SK-N-SH (cell line): ENCODE measurements around the gene S100A2. TPM values are rescaled to one million over a fixed set of nuclear protein-coding genes. Genes with fewer than 3 reads are reported as not detected.

ENCODE experiments used
- CTCF ChIA-PET: fragments of 300-600, 350-600 bp; formaldehyde crosslinking; extraction: SDS; loops from one replicate; lab custom pipeline; 2021; lab: Yijun Ruan, JAX
- POLR2A ChIA-PET: fragments of 350-600 bp; sonication (Branson Sonifier 250); formaldehyde crosslinking; extraction: SDS; loops from one replicate; lab custom pipeline; 2020; ENCODE audit warnings: antibody characterized with exemption, inconsistent platforms; lab: Yijun Ruan, JAX
- DNase-seq: peaks from one replicate; pipeline ENCODE4 v3.0.0; 2012
- H2AFZ ChIP-seq: fragments of 200-600 bp; sonication (generic); 2 replicates; pipeline ENCODE4 v1.8.1; 2016; ENCODE audit warnings: antibody characterized with exemption, mild to moderate bottlenecking, low read depth
- H3F3A ChIP-seq: fragments of 200-600 bp; sonication (generic); replicated peaks from 2 replicates; pipeline ENCODE3; 2016; ENCODE audit warnings: antibody characterized with exemption, mild to moderate bottlenecking; ENCODE audit not compliant: insufficient read depth
- H3K27ac ChIP-seq, 2 experiments: fragments of 200-500 bp in 1 of 2; fragments of 200-600 bp in 1 of 2; sonication (Bioruptor generic) in 1 of 2; sonication (generic), shearing (Covaris generic) in 1 of 2; 2 replicates each; pipeline versions ENCODE4 v1.5.1 to v1.6.1; 2014 to 2016; ENCODE audit warnings: low read depth in 2 of 2, inconsistent platforms in 1 of 2, low read length in 1 of 2, mild to moderate bottlenecking in 1 of 2, mixed read lengths in 1 of 2
- H3K27me3 ChIP-seq: fragments of 200-600 bp; sonication (generic), shearing (Covaris generic); 2 replicates; pipeline ENCODE4 v1.6.1; 2016; ENCODE audit warnings: mixed run types; ENCODE audit not compliant: insufficient read depth
- H3K36me3 ChIP-seq, 2 experiments: fragments of 200-500 bp in 1 of 2; fragments of 200-600 bp in 1 of 2; sonication (Bioruptor generic) in 1 of 2; sonication (generic) in 1 of 2; replicated peaks in 1 of 2; 2 replicates each; pipeline versions ENCODE3 to v1.5.1; 2014 to 2016; ENCODE audit warnings: low read length in 1 of 2, mild to moderate bottlenecking in 1 of 2; ENCODE audit not compliant: insufficient read depth in 2 of 2, control insufficient read depth in 1 of 2
- H3K4me1 ChIP-seq, 2 experiments: fragments of 200-500 bp in 1 of 2; fragments of 200-600 bp in 1 of 2; sonication (Bioruptor generic) in 1 of 2; sonication (generic), shearing (Covaris generic) in 1 of 2; 2 replicates each; pipeline versions ENCODE4 v1.5.1 to v1.6.1; 2014 to 2016; ENCODE audit warnings: low read depth in 1 of 2, low read length in 1 of 2, mixed run types in 1 of 2; ENCODE audit not compliant: insufficient read depth in 2 of 2, control insufficient read depth in 1 of 2
- H3K4me2 ChIP-seq: fragments of 200-600 bp; sonication (generic), shearing (Covaris generic); 2 replicates; pipeline ENCODE4 v1.6.1; 2017; ENCODE audit warnings: mixed run types
- H3K4me3 ChIP-seq, 2 experiments: fragments of 200-500 bp in 1 of 2; fragments of 200-600 bp in 1 of 2; sonication (Bioruptor generic) in 1 of 2; sonication (generic), shearing (Covaris generic) in 1 of 2; 2 replicates each; pipeline versions ENCODE4 v1.5.1 to v1.8.1; 2014 to 2016; ENCODE audit warnings: low read depth in 2 of 2, inconsistent platforms in 1 of 2, low read length in 1 of 2, mild to moderate bottlenecking in 1 of 2, mixed read lengths in 1 of 2, moderate library complexity in 1 of 2
- H3K79me2 ChIP-seq: fragments of 200-600 bp; sonication (generic); 2 replicates; pipeline ENCODE4 v1.8.1; 2017; ENCODE audit warnings: mild to moderate bottlenecking; ENCODE audit not compliant: insufficient read depth
- H3K9ac ChIP-seq: fragments of 200-600 bp; sonication (generic); 2 replicates; pipeline ENCODE4 v1.6.1; 2017; ENCODE audit warnings: mixed run types
- H3K9me2 ChIP-seq: fragments of 200-600 bp; sonication (generic); 2 replicates; pipeline ENCODE4 v1.6.1; 2017; ENCODE audit warnings: mixed run types
- H3K9me3 ChIP-seq: fragments of 200-600 bp; sonication (generic); 2 replicates; pipeline ENCODE4 v1.6.1; 2017; ENCODE audit warnings: mixed run types, mild to moderate bottlenecking, moderate library complexity
- H4K20me1 ChIP-seq: fragments of 200-600 bp; sonication (generic); 2 replicates; pipeline ENCODE4 v1.6.1; 2017; ENCODE audit warnings: mild to moderate bottlenecking, mixed run types; ENCODE audit not compliant: insufficient read depth
- CHD2 ChIP-seq: fragments of 150-350 bp; IDR thresholded peaks from 2 replicates; pipeline ENCODE4 v1.6.1; 2018; ENCODE audit warnings: low read length; ENCODE audit not compliant: partially characterized antibody
- ELF1 ChIP-seq: IDR thresholded peaks from 2 replicates; pipeline ENCODE4 v1.4.0; 2012
- EP300 ChIP-seq, 2 experiments: IDR thresholded peaks; 2 replicates each; pipeline versions ENCODE4 v1.4.0 to v1.6.1; 2012; ENCODE audit warnings: borderline replicate concordance in 1 of 2, low read depth in 1 of 2, low read length in 1 of 2
- EZH2phosphoT487 ChIP-seq: fragments of 200-600 bp; sonication (generic); IDR thresholded peaks from 2 replicates; pipeline ENCODE4 v1.6.1; 2017; ENCODE audit warnings: low read depth, mixed run types, mild to moderate bottlenecking, antibody characterized with exemption, moderate library complexity, borderline replicate concordance
- FOSL2 ChIP-seq: IDR thresholded peaks from 2 replicates; pipeline ENCODE4 v1.4.0; 2012; ENCODE audit warnings: low read depth, mild to moderate bottlenecking, moderate library complexity, borderline replicate concordance
- FOXJ3 ChIP-seq: sonication (generic); formaldehyde crosslinking; IDR thresholded peaks from 2 replicates; pipeline ENCODE4 v1.5.1; 2020; ENCODE audit warnings: mild to moderate bottlenecking, missing genetic modification reagents
- FOXM1 ChIP-seq: IDR thresholded peaks from 2 replicates; pipeline ENCODE4 v1.4.0; 2012; ENCODE audit warnings: low read depth, mild to moderate bottlenecking
- GABPA ChIP-seq: IDR thresholded peaks from 2 replicates; pipeline ENCODE4 v1.4.0; 2012; ENCODE audit warnings: low read depth, mild to moderate bottlenecking
- JUND ChIP-seq: IDR thresholded peaks from 2 replicates; pipeline ENCODE4 v1.4.0; 2012
- MAX ChIP-seq: IDR thresholded peaks from 2 replicates; pipeline ENCODE4 v1.4.0; 2012; ENCODE audit warnings: low read depth
- MEF2A ChIP-seq: IDR thresholded peaks from 2 replicates; pipeline ENCODE4 v1.4.0; 2012; ENCODE audit warnings: low read depth, borderline replicate concordance
- NFIC ChIP-seq: IDR thresholded peaks from 2 replicates; pipeline ENCODE4 v1.4.0; 2012; ENCODE audit warnings: borderline replicate concordance
- NRF1 ChIP-seq: IDR thresholded peaks from 2 replicates; pipeline ENCODE4 v1.6.1; 2012; ENCODE audit warnings: low read depth, mild to moderate bottlenecking, low read length
- RCOR1 ChIP-seq: fragments of 150-350 bp; IDR thresholded peaks from 2 replicates; pipeline ENCODE4 v1.6.1; 2017; ENCODE audit warnings: antibody characterized with exemption, low read length
- RFX5 ChIP-seq: IDR thresholded peaks from 2 replicates; pipeline ENCODE4 v1.6.1; 2012; ENCODE audit warnings: mild to moderate bottlenecking, improper control_type of control experiment, low read length
- SIN3A ChIP-seq: IDR thresholded peaks from 2 replicates; pipeline ENCODE4 v1.6.1; 2012; ENCODE audit warnings: low read depth, mild to moderate bottlenecking, low read length, moderate library complexity, borderline replicate concordance
- TEAD4 ChIP-seq: IDR thresholded peaks from 2 replicates; pipeline ENCODE4 v1.4.0; 2012; ENCODE audit warnings: mild to moderate bottlenecking, borderline replicate concordance; ENCODE audit not compliant: insufficient read depth
- WGBS: methylation state at CpG from one replicate; pipeline ENCODE4 v1.1.6; 2017; ENCODE audit warnings: low lambda C conversion rate; 5-methylcytosine and 5-hydroxymethylcytosine counted together
- polyA plus RNA-seq, 3 experiments: library from polyadenylated mRNA; depleted of rRNA; stranded (reverse); fragments of >200 nt; gene quantifications; 2 replicates each; pipeline ENCODE4 v1.2.3, GENCODE V29; 2012
- TF ChIP-seq, protein P1 (sequence below): fragments of 150-350 bp; IDR thresholded peaks from 2 replicates; pipeline ENCODE4 v1.6.1; 2016; ENCODE audit warnings: mild to moderate bottlenecking, low read depth, low read length
- TF ChIP-seq, protein P2 (sequence below): IDR thresholded peaks from 2 replicates; pipeline ENCODE4 v1.4.0; 2012; ENCODE audit warnings: low read depth, borderline replicate concordance
- TF ChIP-seq, protein P3 (sequence below): fragments of 150-350 bp; IDR thresholded peaks from 2 replicates; pipeline ENCODE4 v1.6.1; 2017; ENCODE audit warnings: antibody characterized with exemption, low read length, low read depth, borderline replicate concordance

S100A2 gene
- polyA plus RNA-seq, 1 of the 3 experiments (the other 2 are of a cell fraction) = 31.4 TPM

GRCh38 chr1:153527683-153528040, 38.0 kb downstream of the S100A2 start:
- peaks cover 0 to 6% of the 10 kb centered on the region in 2 experiments for H3K36me3 ChIP-seq
- no peaks in the 10 kb centered on the region for H4K20me1 ChIP-seq
- no peak overlapping the region for H3K4me2 ChIP-seq
- H3K9ac ChIP-seq = no peak overlapping the region
- no peak overlapping the region for H3K4me3 ChIP-seq
- no peak overlapping the region for H2AFZ ChIP-seq
- peaks cover 26% of the 10 kb centered on the region for H3F3A ChIP-seq
- peaks cover 19 to 20% of the 10 kb centered on the region in 2 experiments for H3K4me1 ChIP-seq
- 86% methylated on average over 5 of the region's 5 CpGs for WGBS
- CTCF ChIA-PET = interaction anchor here (2.2 to 4.7 kb wide), 2 partner anchors 41 to 44 kb away, joined by 8 to 24 read pairs; no protein-coding TSS in a partner anchor
- no peak for DNase-seq
- H3K27ac ChIP-seq = no peak overlapping the region
- no peaks in the 10 kb centered on the region for H3K9me3 ChIP-seq
- no peaks in the 10 kb centered on the region for H3K79me2 ChIP-seq
- H3K27me3 ChIP-seq = no peaks in the 10 kb centered on the region
- TF ChIP-seq SIN3A (no peak), RFX5 (no peak), RCOR1 (no peak), NFIC (no peak), JUND (no peak), TEAD4 (no peak), GABPA (no peak), EP300 (IDR thresholded peaks at IDR 0.05; ENCODE audit: borderline replicate concordance in 1 of 2, low read depth in 1 of 2, low read length in 1 of 2) (no peak), FOSL2 (no peak), FOXM1 (no peak), CHD2 (no peak), MEF2A (no peak), FOXJ3 (CRISPR knock-in tag) (no peak)
- TF ChIP-seq, protein P1, sequence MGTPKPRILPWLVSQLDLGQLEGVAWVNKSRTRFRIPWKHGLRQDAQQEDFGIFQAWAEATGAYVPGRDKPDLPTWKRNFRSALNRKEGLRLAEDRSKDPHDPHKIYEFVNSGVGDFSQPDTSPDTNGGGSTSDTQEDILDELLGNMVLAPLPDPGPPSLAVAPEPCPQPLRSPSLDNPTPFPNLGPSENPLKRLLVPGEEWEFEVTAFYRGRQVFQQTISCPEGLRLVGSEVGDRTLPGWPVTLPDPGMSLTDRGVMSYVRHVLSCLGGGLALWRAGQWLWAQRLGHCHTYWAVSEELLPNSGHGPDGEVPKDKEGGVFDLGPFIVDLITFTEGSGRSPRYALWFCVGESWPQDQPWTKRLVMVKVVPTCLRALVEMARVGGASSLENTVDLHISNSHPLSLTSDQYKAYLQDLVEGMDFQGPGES = no peak
- TF ChIP-seq, protein P2, sequence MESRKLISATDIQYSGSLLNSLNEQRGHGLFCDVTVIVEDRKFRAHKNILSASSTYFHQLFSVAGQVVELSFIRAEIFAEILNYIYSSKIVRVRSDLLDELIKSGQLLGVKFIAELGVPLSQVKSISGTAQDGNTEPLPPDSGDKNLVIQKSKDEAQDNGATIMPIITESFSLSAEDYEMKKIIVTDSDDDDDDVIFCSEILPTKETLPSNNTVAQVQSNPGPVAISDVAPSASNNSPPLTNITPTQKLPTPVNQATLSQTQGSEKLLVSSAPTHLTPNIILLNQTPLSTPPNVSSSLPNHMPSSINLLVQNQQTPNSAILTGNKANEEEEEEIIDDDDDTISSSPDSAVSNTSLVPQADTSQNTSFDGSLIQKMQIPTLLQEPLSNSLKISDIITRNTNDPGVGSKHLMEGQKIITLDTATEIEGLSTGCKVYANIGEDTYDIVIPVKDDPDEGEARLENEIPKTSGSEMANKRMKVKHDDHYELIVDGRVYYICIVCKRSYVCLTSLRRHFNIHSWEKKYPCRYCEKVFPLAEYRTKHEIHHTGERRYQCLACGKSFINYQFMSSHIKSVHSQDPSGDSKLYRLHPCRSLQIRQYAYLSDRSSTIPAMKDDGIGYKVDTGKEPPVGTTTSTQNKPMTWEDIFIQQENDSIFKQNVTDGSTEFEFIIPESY = no peak
- TF ChIP-seq, all 33 proteins: peak for 0
- no peaks in the 10 kb centered on the region for H3K9me2 ChIP-seq
- POLR2A ChIA-PET = no interaction called here

DNA sequence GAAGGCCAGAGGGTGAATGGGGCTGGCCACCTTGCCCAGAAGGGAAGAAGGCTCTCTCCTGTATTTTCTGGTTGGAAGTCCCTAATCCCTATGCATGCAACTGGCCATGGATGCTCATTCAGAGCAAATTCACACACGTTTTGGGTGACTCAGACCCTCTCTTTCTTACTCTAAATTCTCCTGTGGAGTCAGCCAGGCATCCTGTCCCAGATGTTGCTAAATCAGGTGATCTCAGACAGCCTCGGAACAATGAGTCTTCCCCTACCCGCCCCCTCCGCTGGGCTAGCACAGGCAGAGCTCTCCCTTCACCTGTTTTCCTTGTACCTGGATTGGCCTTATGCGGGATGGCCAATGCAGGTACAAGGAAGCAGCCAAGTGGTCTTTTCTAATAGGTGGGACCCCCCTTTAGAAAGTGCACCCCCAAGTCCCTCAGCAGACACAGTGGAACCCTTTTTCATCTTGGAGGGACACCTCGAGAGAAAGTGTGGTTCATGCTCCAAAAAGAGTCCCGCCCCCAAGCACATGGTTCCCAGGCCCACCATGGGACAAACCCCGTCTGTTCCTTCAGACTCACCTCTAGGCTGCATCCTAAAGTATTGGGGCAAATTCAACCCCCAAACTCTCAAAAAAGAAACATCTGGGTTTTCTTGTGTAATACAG, 38.5 kb downstream of the S100A2 start:
- POLR2A ChIA-PET = no interaction called here
- no peak for TF ChIP-seq MAX
- TF ChIP-seq, protein P3, sequence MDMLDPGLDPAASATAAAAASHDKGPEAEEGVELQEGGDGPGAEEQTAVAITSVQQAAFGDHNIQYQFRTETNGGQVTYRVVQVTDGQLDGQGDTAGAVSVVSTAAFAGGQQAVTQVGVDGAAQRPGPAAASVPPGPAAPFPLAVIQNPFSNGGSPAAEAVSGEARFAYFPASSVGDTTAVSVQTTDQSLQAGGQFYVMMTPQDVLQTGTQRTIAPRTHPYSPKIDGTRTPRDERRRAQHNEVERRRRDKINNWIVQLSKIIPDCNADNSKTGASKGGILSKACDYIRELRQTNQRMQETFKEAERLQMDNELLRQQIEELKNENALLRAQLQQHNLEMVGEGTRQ = no peak
- TF ChIP-seq EZH2phosphoT487 = no peak
- no peak for TF ChIP-seq NFIC
- TF ChIP-seq FOXM1 = no peak
- no peak for TF ChIP-seq ELF1
- TF ChIP-seq NRF1 = no peak
- TF ChIP-seq TEAD4 = no peak

More for the DNA sequence above, 38.5 kb downstream of the S100A2 start:
- Histone ChIP-seq H3K9ac (no peak overlapping the region), H3K27me3 (no peaks in the 10 kb centered on the region), H3K9me3 (no peaks in the 10 kb centered on the region), H3K9me2 (no peaks in the 10 kb centered on the region), H3K79me2 (no peaks in the 10 kb centered on the region), H4K20me1 (no peaks in the 10 kb centered on the region), H3K36me3 (peaks cover 0 to 6% of the 10 kb centered on the region in 2 experiments), H2AFZ (no peak overlapping the region), H3K27ac (no peak overlapping the region), H3K4me1 (peaks cover 13 to 20% of the 10 kb centered on the region in 2 experiments), H3K4me2 (no peak overlapping the region), H3K4me3 (no peak overlapping the region), H3F3A (peaks cover 21% of the 10 kb centered on the region)
- CTCF ChIA-PET = interaction anchor here (2.1 to 4.7 kb wide), 4 partner anchors 16 to 45 kb away, joined by 5 to 26 read pairs (median 16); partner anchors contain the start of gene S100A2
- WGBS = 85% methylated on average over 8 of the region's 8 CpGs
- DNase-seq = no peak
